GM12874 (cell line): ENCODE measurements around the gene SLK.

ENCODE experiments used
- CTCF ChIP-seq: IDR thresholded peaks from 2 replicates; pipeline ENCODE4 v1.5.1; 2011; ENCODE audit warnings: low read depth, mild to moderate bottlenecking, control low read depth, low read length, moderate library complexity; ENCODE audit not compliant: insufficient read depth

Gene SLK

GRCh38 chr10:103966671-103967447 lies at the start of gene SLK:
TSS of gene SLK (plus strand) at chr10:103967140. CDS start at chr10:103967746, 606 bp downstream.
- TF ChIP-seq CTCF: no peak

GRCh38 chr10:103917302-103918052 lies 49.5 kb upstream of the SLK start:
- no peak for TF ChIP-seq CTCF

- TF ChIP-seq CTCF: no peak
Observed at GRCh38 chr10:103918053-103918846, 48.7 kb upstream of the SLK start, which contains the start of gene STN1. TSS of gene STN1 (minus strand) at chr10:103918184. CDS start at chr10:103917594, 590 bp downstream.

DNA sequence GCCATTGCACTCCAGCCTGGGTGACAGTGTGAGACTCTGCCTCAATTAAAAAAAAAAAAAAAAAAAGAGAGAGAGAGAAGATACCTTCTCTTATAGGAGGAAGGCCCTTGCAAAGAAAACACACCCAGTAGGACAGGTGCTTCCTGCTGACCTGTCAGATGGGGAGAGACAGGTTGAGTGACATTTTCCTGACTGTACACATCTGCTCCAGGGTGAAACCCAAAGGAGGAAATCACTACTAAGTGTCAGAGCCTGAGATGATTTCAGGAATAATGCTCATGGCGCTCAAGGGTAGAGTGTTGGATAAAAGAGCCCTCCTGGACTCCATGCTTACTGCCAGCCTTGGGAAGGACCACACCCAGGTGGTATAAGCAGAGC lies 47.3 kb upstream of the SLK start:
- TF ChIP-seq CTCF: no peak

DNA sequence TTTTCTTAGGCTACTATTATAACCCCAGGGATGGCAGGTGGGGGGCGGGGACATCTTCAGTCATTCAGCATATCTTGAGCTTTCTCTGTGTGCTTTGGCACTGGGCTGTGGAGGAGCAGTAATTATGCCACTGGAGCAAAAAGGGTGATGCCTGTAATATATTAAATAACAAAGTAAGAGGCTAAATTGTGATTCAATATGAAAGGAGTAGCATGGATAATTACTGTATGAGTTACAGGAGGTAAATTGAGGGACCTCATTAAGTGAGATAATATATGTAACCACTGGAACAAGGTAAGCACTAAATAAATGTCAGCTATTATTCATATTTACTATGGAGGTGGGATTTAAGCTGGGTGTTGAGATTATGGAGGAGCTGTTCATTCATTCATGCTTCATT lies 45.7 kb upstream of the SLK start:
- TF ChIP-seq CTCF: no peak

- TF ChIP-seq CTCF: no peak
Observed at GRCh38 chr10:103921750-103922195, 45.2 kb upstream of the SLK start.

GRCh38 chr10:103922659-103923058 lies 44.3 kb upstream of the SLK start:
- TF ChIP-seq CTCF: no peak
